Measurements from ENCODE around the gene ACTN1.

The ACTN1 gene

GRCh38 chr14:68891851-68892660 is 87.0 kb downstream of the ACTN1 start:
- DNase-seq, result no peak

GRCh38 chr14:68890173-68890931 is 88.8 kb downstream of the ACTN1 start:
- DNase-seq, result no peak

GRCh38 chr14:68888883-68889282 is 90.2 kb downstream of the ACTN1 start:
- DNase-seq, result no peak

- peak in 1 of 51 donors; percentile 36 for DNase-seq
Observed at GRCh38 chr14:68888025-68888850, 90.9 kb downstream of the ACTN1 start.

GRCh38 chr14:68886109-68886434 is 93.0 kb downstream of the ACTN1 start:
- no peak for DNase-seq

GRCh38 chr14:68885226-68886108 is 93.6 kb downstream of the ACTN1 start:
- DNase-seq, result no peak

GRCh38 chr14:68884031-68885030 is 94.8 kb downstream of the ACTN1 start:
- peak in 2 of 51 donors; percentile 4 to 45 for DNase-seq

GRCh38 chr14:68882235-68882634 is 96.9 kb downstream of the ACTN1 start:
- no peak for DNase-seq

GRCh38 chr14:68881396-68881795 is 97.7 kb downstream of the ACTN1 start:
- no peak for DNase-seq

GRCh38 chr14:68880581-68881105 is 98.5 kb downstream of the ACTN1 start:
- DNase-seq, result no peak

GRCh38 chr14:68879841-68880575 is 99.1 kb downstream of the ACTN1 start:
- DNase-seq, result no peak

GRCh38 chr14:68879321-68879781 is 99.8 kb downstream of the ACTN1 start:
- DNase-seq, result no peak

GRCh38 chr14:68878908-68879307 is 100.2 kb downstream of the ACTN1 start:
- DNase-seq, result no peak

- no peak for DNase-seq
Observed at GRCh38 chr14:68877993-68878575, 101.0 kb downstream of the ACTN1 start.

GRCh38 chr14:68876976-68877375 is 102.1 kb downstream of the ACTN1 start:
- DNase-seq, result no peak

GRCh38 chr14:68874746-68875155 is 104.4 kb downstream of the ACTN1 start:
- DNase-seq, result no peak

GRCh38 chr14:68873376-68873775 is 105.7 kb downstream of the ACTN1 start:
- DNase-seq, result no peak

GRCh38 chr14:68871392-68871791 is 107.7 kb downstream of the ACTN1 start:
- DNase-seq, result no peak

Data from hypothalamus (tissue), 51 donors.